HG03342 (cell line): Measurements from ENCODE around the gene TMEFF2.

ENCODE experiments used
- ATAC-seq: cut with Tn5 transposase; IDR thresholded peaks from one replicate; pipeline ENCODE4 v1.9.1; 2021; ENCODE audit warnings: mild to moderate bottlenecking, moderate library complexity; ENCODE audit not compliant: unreplicated experiment

TMEFF2 gene

GRCh38 chr2:191979221-191979730, 215.5 kb downstream of the TMEFF2 start:
- ATAC-seq, result no peak

GRCh38 chr2:191977754-191978153, 217.0 kb downstream of the TMEFF2 start:
- no peak for ATAC-seq

- ATAC-seq, result no peak
Observed at GRCh38 chr2:191976436-191976835, 218.3 kb downstream of the TMEFF2 start.

GRCh38 chr2:191974676-191975075, 220.1 kb downstream of the TMEFF2 start:
- no peak for ATAC-seq

DNA sequence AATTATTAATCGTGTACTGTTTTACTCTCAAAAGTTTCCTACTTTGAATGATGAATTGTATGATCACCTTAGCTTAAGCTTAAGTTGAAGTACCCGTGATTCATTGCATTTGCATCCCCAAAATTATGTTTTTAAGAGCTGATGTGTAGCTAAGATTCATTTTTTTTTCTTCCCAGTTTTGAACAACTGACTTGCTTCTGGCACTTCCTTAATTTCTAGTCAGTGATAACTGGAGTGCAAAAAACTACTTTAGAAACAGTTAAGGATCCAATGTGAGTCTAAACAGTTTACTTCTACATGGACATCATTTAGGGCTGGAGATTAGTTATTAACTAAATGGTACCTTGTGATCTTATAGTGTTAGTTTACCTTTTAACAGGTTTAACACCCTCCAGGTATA, 223.9 kb downstream of the TMEFF2 start:
- no peak for ATAC-seq

- ATAC-seq, result no peak
Observed at GRCh38 chr2:191968120-191968519, 226.6 kb downstream of the TMEFF2 start.

DNA sequence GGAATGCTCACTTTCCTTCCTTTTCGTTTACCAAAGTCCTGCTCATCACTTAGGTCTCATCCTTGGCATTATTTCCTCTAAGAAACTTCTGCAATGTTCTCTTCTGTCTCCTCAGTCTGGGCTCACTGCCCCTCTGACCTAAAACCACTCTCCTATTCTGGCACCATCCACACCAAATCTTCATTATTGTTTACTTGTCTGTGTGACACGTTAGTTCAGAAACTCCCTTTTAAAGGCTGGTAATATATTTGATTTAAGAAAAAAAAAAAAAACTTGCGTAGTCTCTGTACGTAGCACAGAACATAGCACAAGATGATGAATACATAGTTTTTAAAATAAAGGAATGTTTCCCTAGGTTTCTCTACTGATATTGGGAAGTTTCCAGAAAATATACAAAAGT, 229.0 kb downstream of the TMEFF2 start:
- ATAC-seq, result no peak

- ATAC-seq, result no peak
Observed at GRCh38 chr2:191961556-191961955, 233.2 kb downstream of the TMEFF2 start.

DNA sequence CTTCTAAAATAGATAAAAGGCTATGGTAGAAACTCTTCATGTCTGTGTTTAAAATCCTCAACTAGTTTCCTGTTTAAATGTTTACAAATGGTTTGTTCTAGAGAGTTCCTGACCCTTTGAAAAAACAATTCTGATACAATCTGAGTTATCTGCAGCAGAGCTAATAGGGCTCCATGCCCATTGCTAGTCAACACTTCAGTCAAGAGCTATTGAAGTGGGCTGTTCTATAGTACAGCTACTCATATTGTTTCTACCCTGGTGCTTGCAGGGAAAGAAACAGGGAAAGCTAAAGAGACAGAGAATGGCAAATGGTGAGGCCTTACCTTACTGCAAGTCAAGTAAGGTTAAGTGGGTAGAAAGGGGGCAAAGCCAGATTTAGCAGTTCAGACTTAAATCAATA, 235.5 kb downstream of the TMEFF2 start:
- no peak for ATAC-seq

DNA sequence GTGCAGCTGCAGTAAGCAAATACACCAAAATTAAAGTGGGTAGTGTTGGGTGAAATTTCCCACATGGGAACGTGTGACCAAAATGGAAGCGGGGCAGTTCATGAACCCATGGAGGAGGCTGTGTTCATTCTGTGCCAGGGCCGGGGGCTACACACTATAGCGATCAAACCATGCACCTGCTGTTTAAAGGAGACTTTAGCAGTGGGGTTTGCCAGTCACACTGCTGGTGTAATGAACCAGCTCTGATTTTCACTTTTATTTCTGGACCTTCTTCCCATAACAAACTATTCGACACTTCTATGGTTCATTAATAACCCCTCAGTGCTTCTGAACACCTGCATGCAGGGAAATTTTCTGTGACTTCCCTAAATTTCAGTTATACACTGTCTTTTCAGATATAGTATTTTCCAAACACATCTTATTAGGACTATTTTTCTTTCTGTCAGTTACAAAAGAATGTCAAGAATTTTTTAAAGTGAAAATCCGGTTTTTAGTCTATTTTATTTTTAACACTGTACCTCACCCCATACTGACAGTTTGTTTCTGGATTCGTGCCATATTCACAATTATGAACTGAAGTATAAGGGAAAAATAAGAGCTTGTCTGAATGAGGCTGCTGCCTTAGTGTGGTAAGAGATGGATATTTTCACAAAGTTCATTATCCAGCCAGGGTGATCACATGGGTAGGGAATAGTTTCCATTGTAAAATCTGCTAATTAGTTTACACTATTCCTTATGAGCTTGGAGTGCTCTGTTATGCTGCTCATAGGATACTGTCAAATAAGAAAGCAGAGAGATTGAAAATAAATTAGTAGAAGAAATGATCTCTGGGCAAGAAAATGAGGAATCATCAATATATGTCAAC, 236.5 kb downstream of the TMEFF2 start:
- no peak for ATAC-seq

DNA sequence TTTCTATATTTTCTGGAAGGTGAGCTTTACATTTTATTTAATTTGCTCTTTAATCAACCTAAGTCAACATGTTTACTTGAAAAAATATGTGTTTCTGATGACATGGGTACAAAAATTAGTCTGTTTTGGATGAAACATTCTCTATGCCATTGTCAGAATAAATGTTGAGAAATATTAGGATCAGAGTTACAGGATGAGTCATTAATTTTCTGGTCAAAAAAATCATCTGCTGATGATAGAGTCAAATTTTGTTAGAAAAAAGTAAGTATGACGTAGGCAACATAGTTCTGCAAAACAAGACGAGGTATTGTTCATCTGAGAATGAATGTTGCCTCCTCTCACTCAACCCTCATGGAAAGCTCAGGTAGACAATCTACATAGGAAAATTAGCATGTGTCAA, 240.3 kb downstream of the TMEFF2 start:
- ATAC-seq, result no peak

DNA sequence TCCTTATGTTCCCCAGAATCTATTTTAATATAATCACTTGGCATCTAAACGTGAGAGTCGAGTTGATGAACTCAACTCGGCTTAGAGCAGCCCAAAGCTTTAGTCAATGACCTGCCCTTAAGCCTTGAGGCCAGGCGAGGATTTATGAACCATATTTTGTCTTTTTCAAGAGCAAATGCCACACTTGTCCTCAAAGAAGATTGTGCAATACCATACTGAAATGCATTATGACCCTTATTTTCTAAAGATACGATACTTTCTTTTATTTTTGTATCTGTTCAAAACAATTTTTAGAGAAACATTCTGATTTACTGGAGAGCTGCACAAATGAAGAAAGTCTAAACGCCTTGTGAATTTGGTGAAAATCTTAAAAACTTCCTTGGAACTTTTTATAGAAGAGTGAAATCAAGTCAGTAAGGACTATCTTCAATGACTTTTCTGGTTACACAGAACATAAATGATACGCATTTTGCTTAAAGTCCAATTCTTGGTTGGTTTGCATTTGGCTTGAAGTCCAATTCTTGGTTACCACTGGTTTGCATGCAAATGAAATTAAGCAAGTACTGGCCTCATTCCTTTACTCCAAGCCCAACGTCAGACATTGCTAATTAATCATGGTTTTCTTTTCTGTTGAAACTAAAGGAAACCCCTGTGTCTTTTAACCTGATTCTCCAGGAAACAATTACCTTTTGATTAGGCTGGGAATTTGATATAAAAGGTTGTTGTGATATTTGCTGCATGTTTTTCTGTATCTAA, 242.0 kb downstream of the TMEFF2 start:
- ATAC-seq, result no peak

DNA sequence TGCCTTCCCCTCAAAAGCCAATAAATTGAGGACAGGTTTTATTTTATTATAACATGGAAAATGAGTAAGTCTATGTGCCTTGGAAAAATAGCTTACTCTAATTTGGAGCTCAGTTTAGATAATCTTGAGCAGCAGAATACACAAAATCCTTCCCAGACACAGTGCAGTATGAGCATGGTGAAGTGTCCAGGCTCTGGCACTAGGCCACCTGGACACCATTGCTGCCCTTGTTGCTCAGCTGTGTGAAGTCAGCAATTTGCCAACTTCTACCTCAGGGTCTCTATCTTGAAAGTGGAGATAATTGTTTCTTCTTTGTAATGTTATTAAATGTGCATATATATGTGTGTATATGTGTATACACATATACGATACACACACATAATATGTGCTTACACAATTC, 242.9 kb downstream of the TMEFF2 start:
- ATAC-seq, result no peak

DNA sequence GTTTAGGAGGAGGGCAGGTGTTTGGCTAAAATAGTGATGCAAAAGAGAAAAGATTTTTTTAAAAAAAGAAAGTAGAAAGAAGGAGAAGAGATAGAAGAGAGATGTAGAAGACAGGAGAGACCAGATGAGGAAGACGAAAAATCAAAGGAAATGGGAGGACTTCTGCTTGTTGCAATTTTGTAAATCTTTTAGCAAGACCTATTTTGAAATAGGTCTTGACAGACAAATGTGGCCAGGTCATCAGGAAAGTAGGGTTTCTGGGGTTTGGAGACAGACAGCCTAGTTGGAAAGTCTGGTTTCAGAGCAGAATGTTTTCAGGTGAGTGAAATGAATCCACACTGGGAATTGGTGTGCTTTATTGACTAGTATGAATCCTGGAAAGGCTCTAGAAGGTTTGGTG, 243.4 kb downstream of the TMEFF2 start:
- ATAC-seq, result no peak

- peak; percentile 62 for ATAC-seq
Observed at GRCh38 chr2:191950132-191950874, 244.4 kb downstream of the TMEFF2 start.

GRCh38 chr2:191947235-191947634, 247.5 kb downstream of the TMEFF2 start:
- ATAC-seq, result no peak

DNA sequence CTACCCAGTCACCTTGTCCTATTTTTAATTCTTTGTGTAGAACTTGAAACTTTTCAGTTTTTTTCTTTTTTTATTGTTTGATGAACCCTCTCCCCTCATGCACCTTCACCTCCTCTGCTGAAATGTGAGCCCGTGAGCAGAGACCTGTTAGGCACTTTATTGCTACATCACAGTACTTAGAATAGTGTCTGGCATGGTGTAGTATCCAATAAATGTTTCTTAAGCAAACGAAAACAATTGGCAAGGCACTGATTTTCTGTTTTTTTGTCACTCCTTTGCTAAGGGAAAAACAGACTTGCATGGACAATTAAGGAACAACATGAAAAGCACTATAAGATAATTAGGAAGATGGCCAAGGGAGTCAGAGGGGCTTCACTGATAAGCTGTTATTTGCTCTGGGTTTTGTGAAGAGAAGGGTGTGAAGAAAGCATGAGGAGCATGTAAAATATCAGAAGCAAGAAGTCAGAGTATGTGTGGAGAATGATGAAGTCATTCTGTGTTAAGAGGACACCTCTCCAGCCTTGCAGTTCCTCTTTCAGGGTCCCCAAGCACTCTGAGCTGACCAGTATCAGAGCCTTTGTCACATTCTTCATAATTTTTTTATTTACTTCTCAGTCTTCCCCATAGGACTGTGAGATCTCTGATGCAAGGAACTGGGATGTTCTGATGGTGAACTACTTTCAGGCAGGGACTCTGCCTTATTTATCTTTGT, 248.1 kb downstream of the TMEFF2 start:
- peak; percentile 45 for ATAC-seq

- ATAC-seq, result no peak
Observed at GRCh38 chr2:191945623-191946022, 249.1 kb downstream of the TMEFF2 start.

GRCh38 chr2:191942739-191943103, 252.0 kb downstream of the TMEFF2 start:
- no peak for ATAC-seq

DNA sequence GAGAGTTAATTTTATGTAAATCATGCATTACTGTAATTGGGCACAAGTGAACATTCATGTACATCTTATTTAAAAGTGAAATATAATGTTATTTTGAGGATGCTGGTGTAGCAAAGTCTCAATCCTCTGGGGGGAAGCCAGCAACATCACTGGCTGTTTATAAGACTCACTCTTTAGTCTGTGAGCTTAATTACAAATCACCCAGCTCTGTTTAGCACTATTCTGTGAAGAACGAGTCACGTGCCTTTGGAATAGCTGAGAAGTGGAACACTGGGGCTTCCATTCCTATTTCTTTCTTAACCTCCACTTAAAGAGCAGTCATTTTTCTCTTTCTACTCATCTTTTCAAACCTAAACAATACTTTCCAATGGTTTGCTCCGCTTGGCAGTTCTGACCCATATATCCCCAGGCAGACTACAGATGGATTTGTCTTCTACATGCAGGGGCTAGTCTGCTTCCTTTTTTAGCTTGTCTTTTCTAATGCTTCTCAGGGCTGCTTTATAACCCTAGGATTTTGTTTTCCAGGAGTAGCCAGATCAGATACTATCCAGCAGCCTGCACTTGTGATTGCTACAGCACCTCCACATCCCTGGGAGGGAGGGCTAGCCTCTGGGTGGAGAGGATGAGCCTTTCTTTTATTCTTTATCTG, 252.5 kb downstream of the TMEFF2 start:
- ATAC-seq, result no peak
